ENCODE data around the gene FAM169A.
"Not testable (repeated sequence)": the region's sequence is repeated elsewhere in the genome, so short reads cannot be mapped to it uniquely, and the experiment has no call there.

The FAM169A gene

DNA sequence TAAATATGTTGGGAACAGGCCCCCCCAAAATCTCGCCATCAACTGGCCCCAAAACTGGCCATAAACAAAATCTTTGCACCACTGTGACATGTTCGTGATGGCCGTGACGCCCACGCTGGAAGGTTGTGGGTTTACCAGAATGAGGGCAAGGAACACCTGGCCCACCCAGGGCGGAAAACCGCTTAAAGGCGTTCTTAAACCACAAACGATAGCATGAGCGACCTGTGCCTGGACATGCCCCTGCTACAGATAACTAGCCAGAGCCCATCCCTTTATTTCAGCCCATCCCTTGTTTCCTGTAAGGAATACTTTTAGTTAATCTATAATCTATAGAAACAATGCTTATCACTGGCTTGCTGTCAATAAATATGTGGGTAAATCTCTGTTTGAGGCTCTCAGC is 3.2 kb upstream of the FAM169A start:
- DNase-seq: not testable (repeated sequence)

DNA sequence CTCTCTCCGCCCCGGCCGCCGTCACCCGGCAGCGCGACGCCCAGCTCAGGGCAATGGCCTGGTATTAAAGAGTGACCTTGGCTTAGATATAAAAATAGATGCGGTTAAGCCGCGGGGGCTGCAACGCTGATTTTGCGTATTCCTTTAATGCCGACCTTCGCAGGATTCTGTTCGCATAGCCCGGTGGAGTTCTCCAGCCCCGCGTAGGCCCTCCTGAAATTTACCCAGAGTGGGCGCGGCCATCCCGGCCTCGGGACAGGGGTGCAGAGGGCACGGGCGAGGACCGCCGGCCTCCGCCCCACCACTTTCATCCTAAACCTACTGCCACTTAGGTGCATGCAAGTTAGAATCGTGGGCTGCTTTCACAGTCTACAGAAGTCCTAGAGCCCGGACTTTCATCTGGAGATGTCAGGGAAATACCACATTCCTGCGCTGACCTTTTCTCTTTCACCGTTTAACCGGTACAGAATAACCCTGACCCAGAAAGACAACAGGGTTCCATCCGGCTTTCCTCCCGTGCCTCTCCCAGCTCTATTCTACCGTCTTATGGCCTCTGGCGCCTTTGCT is 492 bp upstream of the FAM169A start:
- DNase-seq: no peak

DNA sequence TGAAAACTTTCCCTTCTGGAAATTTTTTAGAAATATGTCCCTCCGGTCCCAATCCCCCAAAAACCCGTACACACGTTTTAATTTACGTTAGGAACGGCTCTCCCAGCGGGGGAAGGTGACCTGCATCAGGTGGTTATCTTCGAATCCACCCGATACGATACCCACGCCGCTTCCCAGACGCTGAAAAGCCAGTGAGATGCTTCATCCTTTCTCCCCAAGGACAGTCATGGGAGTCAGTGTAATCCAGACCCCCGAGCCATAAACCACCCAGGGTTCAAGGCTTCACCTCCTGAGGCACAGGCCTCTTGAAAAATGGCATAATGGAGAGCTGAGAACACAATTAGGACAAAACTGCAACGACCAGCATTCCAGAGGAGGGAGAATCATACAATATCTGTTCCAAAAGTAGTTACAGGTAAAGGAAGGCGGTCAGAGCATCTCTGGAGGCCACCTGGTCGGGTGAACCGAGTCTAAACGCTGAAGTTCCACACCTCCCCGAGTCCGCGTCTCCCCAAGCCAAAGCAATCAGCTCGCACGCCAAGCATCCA is 857 bp downstream of the FAM169A start:
- DNase-seq: no peak

DNA sequence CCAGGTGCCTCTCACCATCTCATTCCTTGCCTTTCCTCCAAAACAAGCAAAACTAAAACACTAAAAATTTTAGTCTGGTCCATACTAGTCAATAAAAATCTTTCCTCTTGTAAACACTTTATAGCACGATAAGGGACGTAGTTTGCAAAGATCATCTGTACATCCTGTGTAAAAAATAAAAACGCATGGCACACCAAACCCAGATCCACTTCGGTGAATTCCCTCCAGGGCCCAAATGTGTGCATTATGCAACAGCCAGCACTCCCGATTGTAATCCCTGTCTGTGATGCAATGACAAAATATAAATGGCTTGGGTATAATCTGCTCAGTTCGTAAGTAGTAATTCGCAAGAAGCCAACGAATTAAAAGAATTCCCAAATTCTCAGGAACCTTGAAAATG is 1.4 kb downstream of the FAM169A start:
- no peak for DNase-seq

- DNase-seq: no peak
Observed at GRCh38 chr5:74863726-74864125, 2.5 kb downstream of the FAM169A start.

DNA sequence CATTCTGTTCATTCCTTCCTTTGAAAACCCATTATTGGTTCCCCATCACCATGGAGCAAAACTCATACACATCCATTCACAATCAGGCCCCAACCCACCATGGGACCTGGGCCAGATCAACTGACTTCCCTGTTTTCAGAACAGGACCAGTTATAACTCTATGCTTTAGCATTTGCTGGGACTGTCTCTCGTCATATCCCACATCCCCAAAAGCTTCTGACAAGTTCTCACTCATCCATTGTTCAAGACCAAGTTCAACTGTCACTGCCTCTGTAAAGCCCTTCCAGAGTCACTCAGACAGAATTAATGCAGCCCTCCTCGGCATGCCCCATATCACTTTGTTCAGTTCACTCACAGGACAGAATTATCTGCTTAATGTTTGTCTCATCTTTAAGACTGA is 4.0 kb downstream of the FAM169A start:
- no peak for DNase-seq

DNA sequence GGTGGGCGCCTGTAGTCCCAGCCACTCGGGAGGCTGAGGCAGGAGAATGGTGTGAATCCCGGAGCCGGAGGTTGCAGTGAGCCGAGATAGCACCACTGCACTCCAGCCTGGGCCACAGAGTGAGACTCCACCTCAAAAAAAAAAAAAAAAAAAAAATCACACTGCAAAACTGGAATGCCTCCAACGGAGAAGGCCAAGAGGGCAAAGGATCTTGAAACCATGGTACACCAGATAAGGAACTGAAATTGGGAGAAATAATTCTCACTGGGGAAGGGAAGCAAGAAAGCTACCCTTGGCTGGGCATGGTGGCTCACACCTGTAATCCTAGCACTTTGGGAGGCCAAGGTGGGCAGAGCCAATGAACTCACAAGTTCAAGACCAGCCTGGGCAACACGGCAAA is 9.2 kb downstream of the FAM169A start:
- DNase-seq: peak; percentile 54

DNA sequence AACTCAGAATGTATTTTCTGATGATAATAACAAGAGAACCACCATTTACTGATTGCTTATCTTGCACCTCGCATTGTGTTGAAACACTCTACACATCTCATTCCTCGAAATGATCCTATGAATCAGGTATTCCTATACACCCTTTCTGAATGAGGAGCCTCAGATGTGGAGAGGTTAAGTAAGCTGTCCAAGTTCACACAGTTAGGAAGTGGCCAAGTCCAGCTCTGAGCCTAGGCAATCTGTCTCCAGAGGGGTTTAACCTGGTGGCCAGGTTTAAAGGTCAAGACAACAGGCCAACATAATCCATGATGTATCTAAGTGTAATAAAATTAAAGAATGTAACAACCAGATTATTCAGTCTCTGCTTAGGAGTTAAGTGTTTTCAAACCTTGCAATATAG is 12.9 kb downstream of the FAM169A start:
- DNase-seq: no peak

DNA sequence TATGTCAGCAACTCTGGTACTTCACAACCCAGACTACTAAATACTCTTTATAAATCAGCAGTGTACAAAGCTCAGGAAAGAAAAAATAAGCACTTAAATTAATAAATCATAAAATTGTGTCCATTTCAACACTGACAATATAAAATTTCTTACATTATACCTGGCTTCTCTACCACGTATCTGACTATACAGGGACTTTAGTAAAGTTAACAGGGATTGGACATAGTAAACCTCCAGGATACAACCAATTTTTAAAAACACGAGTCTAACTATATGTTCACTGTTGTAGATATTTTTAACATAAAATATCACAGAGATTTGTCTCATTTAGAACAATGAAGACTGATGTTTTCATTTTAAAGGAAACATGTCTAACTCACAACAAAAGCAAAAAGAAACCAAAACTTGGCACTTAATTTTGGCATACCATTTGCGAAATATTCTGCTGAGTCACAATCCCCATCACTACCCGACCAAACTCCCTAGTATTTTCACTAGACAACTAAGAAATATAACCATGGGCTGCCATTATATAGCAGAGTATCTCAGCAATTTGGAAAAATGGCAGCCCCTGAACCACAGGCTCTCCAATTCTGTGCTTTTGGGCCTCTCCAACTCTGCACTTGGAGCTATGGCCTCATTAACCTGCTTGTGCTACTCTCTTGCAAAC is 14.4 kb downstream of the FAM169A start:
- DNase-seq: peak; percentile 41

DNA sequence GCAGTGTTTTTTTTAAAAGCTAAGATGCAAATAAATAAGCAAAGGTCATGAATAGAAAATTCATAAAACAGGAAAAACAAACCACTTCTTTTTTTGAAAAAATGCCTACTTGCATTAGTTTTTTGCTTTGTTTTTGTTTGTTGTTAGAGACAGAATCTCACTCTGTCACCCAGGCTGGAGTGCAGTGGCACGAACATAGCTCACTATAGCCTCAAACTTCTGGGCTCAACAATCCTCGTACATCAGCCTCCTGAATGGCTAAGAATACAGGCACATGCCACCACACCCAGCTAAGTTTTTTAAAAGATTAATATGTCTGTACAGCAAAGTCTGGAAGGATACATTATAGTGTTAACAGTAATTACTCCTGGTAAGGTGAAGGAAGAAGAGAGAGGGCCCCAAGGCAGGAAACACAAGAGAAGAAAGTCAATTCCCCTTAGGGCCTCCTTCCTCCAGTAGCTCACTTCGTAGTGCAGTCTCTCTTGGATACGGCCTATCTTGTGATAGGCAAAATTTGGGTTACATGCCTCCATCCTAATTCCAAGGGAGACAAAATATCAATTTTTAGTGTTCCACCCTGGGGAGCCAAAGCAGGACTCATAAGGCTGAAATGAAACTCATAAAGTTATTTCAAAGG is 15.3 kb downstream of the FAM169A start:
- DNase-seq: no peak

DNA sequence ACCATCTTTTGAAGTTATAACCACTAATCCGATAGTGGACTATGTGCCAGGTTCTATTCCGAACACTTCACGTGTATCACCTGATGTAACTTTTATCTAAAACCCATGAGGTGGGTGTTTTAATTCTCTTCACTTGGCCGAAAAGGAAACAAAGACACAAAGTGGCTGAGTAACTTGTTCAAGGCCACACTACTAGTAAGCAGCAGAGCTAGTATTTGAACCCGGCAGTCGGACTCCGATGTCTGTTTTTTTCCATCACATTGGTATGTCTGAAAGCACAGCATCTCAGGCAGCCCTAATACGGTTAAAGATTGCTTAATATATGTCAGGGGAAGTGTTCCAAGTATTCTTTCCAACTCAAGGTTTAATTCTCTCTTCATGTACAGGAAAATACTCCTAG is 16.2 kb downstream of the FAM169A start:
- no peak for DNase-seq

GRCh38 chr5:74848553-74849025 is 17.6 kb downstream of the FAM169A start:
- no peak for DNase-seq

- peak; percentile 43 for DNase-seq
Observed at GRCh38 chr5:74839229-74839628, 27.0 kb downstream of the FAM169A start.

- no peak for DNase-seq
Observed at GRCh38 chr5:74838262-74838661, 27.9 kb downstream of the FAM169A start.

DNA sequence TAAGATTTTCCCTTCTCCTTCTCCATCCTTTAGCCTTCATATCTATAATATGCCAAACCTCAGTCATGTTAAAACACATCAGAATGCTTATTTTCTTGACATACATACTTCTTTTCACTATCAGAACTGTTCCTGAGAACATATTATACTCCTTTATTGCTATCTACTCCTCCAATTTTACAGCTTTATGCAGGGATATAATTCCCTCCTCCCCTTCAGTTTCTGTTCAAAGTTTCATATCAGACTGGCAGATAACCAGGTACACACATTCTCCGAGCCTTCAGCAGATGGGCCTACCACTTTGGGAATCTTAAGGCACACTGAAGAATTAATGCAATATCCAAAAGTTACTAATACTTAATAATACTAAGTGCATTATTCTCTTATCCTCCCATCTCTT is 29.1 kb downstream of the FAM169A start:
- DNase-seq: no peak

DNA sequence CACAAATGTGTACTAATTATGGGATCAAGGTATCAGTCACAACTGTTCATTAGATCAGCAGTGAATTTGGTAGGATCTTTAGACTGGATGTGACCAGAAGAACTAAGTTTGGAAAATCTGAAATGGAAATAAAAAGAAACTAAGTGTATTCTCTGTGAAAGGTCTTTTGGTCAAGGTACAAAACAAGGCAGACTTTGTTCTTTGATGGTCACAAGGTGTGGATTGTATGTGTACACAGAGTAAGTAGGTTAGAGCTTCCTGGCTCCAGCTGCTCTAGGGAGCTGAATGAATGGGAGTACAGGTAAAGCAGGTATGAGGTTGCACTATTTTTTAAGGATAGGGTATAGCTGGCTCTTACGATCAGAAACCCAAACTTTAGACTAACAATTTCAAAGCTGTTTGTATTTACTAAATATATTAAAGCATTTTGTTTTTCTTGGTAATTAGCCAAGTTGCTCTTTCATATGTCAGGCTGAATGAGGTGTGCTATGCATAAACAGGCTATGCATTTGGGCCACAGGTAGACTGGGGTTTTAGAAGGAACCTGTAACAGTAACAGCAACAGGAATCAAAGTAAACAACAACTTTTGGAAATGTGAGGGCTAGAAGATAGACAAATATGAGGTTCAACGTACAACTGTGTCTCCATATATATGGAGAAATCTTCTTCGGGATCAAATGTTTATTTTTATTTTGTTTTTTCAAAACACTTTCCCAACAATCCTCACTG is 32.5 kb downstream of the FAM169A start:
- no peak for DNase-seq

DNA sequence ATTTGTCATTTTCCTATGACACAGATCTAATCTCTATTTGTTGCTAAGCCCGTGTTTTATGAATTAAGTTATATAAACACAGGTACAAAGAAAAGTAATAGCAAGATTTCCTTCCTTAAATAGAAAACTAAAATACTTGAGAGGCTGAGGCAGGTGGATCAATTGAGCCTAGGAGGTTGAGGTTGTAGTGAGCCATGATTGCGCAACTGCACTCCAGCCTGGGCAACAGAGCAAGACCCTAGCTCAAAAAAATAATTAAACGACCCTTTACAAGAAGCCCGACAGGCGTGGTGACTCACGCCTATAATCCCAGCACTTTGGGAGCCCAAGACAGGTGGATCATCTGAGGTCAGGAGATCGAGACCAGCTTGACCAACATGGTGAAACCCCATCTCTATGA is 36.8 kb downstream of the FAM169A start:
- no peak for DNase-seq

- no peak for DNase-seq
Observed at GRCh38 chr5:74822288-74822687, 43.9 kb downstream of the FAM169A start.

GRCh38 chr5:74816875-74817274 is 49.3 kb downstream of the FAM169A start:
- DNase-seq: no peak

- peak; percentile 9 for DNase-seq
Observed at GRCh38 chr5:74810915-74811314, 55.3 kb downstream of the FAM169A start.

DNA sequence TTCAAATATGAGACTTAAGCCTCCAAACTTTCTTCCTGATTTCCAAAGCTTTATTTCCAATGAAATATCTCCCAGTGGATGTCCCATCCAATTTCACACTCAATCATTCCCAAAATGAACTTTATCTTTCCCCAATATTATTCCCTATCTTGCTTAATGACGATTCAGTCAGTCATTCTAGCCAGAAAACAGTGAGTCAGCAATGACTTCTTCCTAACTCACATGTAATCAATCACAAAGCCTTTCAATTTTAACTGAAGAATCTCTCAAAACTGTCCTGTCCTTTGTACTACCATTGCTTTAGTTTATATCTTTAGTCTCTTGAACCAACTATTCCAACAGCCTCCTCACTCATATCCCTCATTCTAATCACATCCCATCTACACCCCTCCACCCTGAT is 64.2 kb downstream of the FAM169A start:
- DNase-seq: no peak

- no peak for DNase-seq
Observed at GRCh38 chr5:74801197-74801596, 65.0 kb downstream of the FAM169A start.

Data from MV-4-11 (cell line).